IMR-90 (cell line): Measurements from ENCODE around the gene TRAPPC10.

Experiments
- BHLHE40 ChIP-seq: fragments of 150-350 bp; IDR thresholded peaks from 2 replicates; pipeline ENCODE4 v1.6.1; 2016; ENCODE audit warnings: mild to moderate bottlenecking, low read depth, low read length
- CHD1 ChIP-seq: IDR thresholded peaks from 2 replicates; pipeline ENCODE4 v1.6.1; 2012; ENCODE audit warnings: low read depth, low read length, improper control_type of control experiment
- CTCF ChIP-seq: conservative IDR thresholded peaks from 2 replicates; pipeline ENCODE4 v1.5.1; 2012; ENCODE audit warnings: mild to moderate bottlenecking, low read depth, low read length, improper control_type of control experiment
- ELK1 ChIP-seq: fragments of 150-350 bp; IDR thresholded peaks from 2 replicates; pipeline ENCODE4 v1.6.1; 2016; ENCODE audit warnings: low read depth, mild to moderate bottlenecking, low read length, moderate library complexity, borderline replicate concordance
- POLR2A ChIP-seq: IDR thresholded peaks from 2 replicates; pipeline ENCODE4 v1.6.1; 2012; ENCODE audit warnings: mild to moderate bottlenecking, low read depth, low read length
- RAD21 ChIP-seq: IDR thresholded peaks from 2 replicates; pipeline ENCODE4 v1.6.1; 2012; ENCODE audit warnings: low read length, improper control_type of control experiment
- RFX5 ChIP-seq: IDR thresholded peaks from 2 replicates; pipeline ENCODE4 v1.8.0; 2012; ENCODE audit warnings: low read depth, mild to moderate bottlenecking, low read length, moderate library complexity
- SMC3 ChIP-seq: fragments of 150-350 bp; IDR thresholded peaks from 2 replicates; pipeline ENCODE4 v1.6.1; 2016; ENCODE audit warnings: low read depth, mild to moderate bottlenecking, antibody characterized with exemption, low read length, moderate library complexity
- USF2 ChIP-seq: fragments of 150-350 bp; IDR thresholded peaks from 2 replicates; pipeline ENCODE4 v1.6.1; 2017; ENCODE audit warnings: mild to moderate bottlenecking, antibody characterized with exemption, low read length, low read depth

GRCh38 chr21:43965911-43966585, 46.1 kb upstream of the TRAPPC10 start:
- no peak for TF ChIP-seq CTCF
- TF ChIP-seq SMC3, result no peak
- no peak for TF ChIP-seq POLR2A
- TF ChIP-seq ELK1, result no peak
- TF ChIP-seq CHD1, result no peak
- TF ChIP-seq RAD21, result no peak
- no peak for TF ChIP-seq BHLHE40
- no peak for TF ChIP-seq RFX5
- TF ChIP-seq USF2, result no peak
